Measurements from ENCODE around the gene PDE8B.

PDE8B gene

GRCh38 chr5:77360973-77361372 lies 150.5 kb downstream of the PDE8B start:
- in situ Hi-C loops (cut with MboI; ENCODE audit: low pct_unique_long_range_greater_than_20kb, low sequenced_read_pairs, unreplicated experiment): no loop called here
- TF ChIP-seq CTCF (IDR thresholded peaks at IDR 0.05; ENCODE audit: extremely low read depth, insufficient read depth, missing control alignments): no peak
- DNase-seq (ENCODE audit: low spot score): no peak

- in situ Hi-C loops (cut with MboI; ENCODE audit: low pct_unique_long_range_greater_than_20kb, low sequenced_read_pairs, unreplicated experiment): no loop called here
- DNase-seq (ENCODE audit: low spot score): no peak
- TF ChIP-seq CTCF (IDR thresholded peaks at IDR 0.05; ENCODE audit: extremely low read depth, insufficient read depth, missing control alignments): no peak
These were observed 156.4 kb downstream of the PDE8B start for GRCh38 chr5:77366717-77367500.

- no peak for DNase-seq (ENCODE audit: low spot score)
- no peak for TF ChIP-seq CTCF (IDR thresholded peaks at IDR 0.05; ENCODE audit: extremely low read depth, insufficient read depth, missing control alignments)
- in situ Hi-C loops (cut with MboI; ENCODE audit: low pct_unique_long_range_greater_than_20kb, low sequenced_read_pairs, unreplicated experiment): no loop called here
These were observed 157.3 kb downstream of the PDE8B start for GRCh38 chr5:77367741-77368140.

GRCh38 chr5:77368367-77368766 lies 157.9 kb downstream of the PDE8B start:
- in situ Hi-C loops (cut with MboI; ENCODE audit: low pct_unique_long_range_greater_than_20kb, low sequenced_read_pairs, unreplicated experiment): no loop called here
- no peak for TF ChIP-seq CTCF (IDR thresholded peaks at IDR 0.05; ENCODE audit: extremely low read depth, insufficient read depth, missing control alignments)
- no peak for DNase-seq (ENCODE audit: low spot score)

- no peak for TF ChIP-seq CTCF (IDR thresholded peaks at IDR 0.05; ENCODE audit: extremely low read depth, insufficient read depth, missing control alignments)
- DNase-seq (ENCODE audit: low spot score): no peak
These were observed 159.1 kb downstream of the PDE8B start for GRCh38 chr5:77369566-77369965.

GRCh38 chr5:77374686-77375085 lies 164.2 kb downstream of the PDE8B start:
- no peak for TF ChIP-seq CTCF (IDR thresholded peaks at IDR 0.05; ENCODE audit: extremely low read depth, insufficient read depth, missing control alignments)
- in situ Hi-C loops (cut with MboI; ENCODE audit: low pct_unique_long_range_greater_than_20kb, low sequenced_read_pairs, unreplicated experiment): no loop called here
- no peak for DNase-seq (ENCODE audit: low spot score)

More at GRCh38 chr5:77369566-77369965, 159.1 kb downstream of the PDE8B start:
- in situ Hi-C loops (cut with MboI; ENCODE audit: low pct_unique_long_range_greater_than_20kb, low sequenced_read_pairs, unreplicated experiment): no loop called here

Measured in GM13977 (cell line).